Parathyroid adenoma (tissue), 2 donors: ENCODE data around the gene THRSP.
"Not testable (repeated sequence)": the region's sequence is repeated elsewhere in the genome, so short reads cannot be mapped to it uniquely, and the experiment has no call there.

Experiments used
- H2AFZ ChIP-seq: fragments of 300-600 bp; sonication (generic); one replicate; pipeline ENCODE4 v1.7.0; 2017; ENCODE audit warnings: antibody characterized with exemption, mild to moderate bottlenecking
- H3K27ac ChIP-seq: fragments of 300-600 bp; sonication (generic); one replicate; pipeline ENCODE4 v1.7.0; 2017
- H3K27me3 ChIP-seq: fragments of 300-600 bp; sonication (generic); one replicate; pipeline ENCODE4 v1.7.0; 2017; ENCODE audit warnings: low read length; ENCODE audit not compliant: control insufficient read depth, insufficient read depth
- H3K36me3 ChIP-seq: fragments of 300-600 bp; sonication (generic); one replicate; pipeline ENCODE4 v1.7.0; 2017; ENCODE audit warnings: low read length; ENCODE audit not compliant: control insufficient read depth, insufficient read depth
- H3K4me1 ChIP-seq: fragments of 300-600 bp; sonication (generic); one replicate; pipeline ENCODE4 v1.7.0; 2017; ENCODE audit warnings: control low read depth
- H3K4me2 ChIP-seq: fragments of 300-600 bp; sonication (generic); one replicate; pipeline ENCODE4 v1.7.0; 2017; ENCODE audit warnings: low read length
- H3K4me3 ChIP-seq: fragments of 300-600 bp; sonication (generic); one replicate; pipeline ENCODE4 v1.7.0; 2017; ENCODE audit warnings: low read depth, low read length
- H3K79me2 ChIP-seq: fragments of 300-600 bp; sonication (generic); one replicate; pipeline ENCODE4 v1.7.0; 2017; ENCODE audit warnings: control low read depth
- H3K9ac ChIP-seq: fragments of 300-600 bp; sonication (generic); one replicate; pipeline ENCODE4 v1.7.0; 2017; ENCODE audit warnings: mild to moderate bottlenecking
- H3K9me3 ChIP-seq: fragments of 300-600 bp; sonication (generic); one replicate; pipeline ENCODE4 v1.7.0; 2017; ENCODE audit warnings: low read length; ENCODE audit not compliant: control insufficient read depth
- CTCF ChIP-seq: fragments of 300-600 bp; sonication (generic); IDR thresholded peaks from one replicate; pipeline ENCODE4 v1.7.0; 2017; ENCODE audit warnings: antibody characterized with exemption, mild to moderate bottlenecking
- donor health status: primary hyperparathyroidism.

Gene THRSP

GRCh38 chr11:78038697-78039313 lies 24.9 kb upstream of the THRSP start:
- H3K27me3 ChIP-seq: no peaks in the 10 kb centered on the region
- no peak overlapping the region for H3K27ac ChIP-seq

GRCh38 chr11:78039391-78039918 lies 24.2 kb upstream of the THRSP start:
- H3K27ac ChIP-seq: peak overlapping the region; percentile 76
- peaks cover 10% of the 10 kb centered on the region for H3K4me1 ChIP-seq
- no peaks in the 10 kb centered on the region for H3K36me3 ChIP-seq
- TF ChIP-seq CTCF: no peak
- no peaks in the 10 kb centered on the region for H3K79me2 ChIP-seq
- H3K4me2 ChIP-seq: no peak overlapping the region
- no peaks in the 10 kb centered on the region for H3K9me3 ChIP-seq
- peak overlapping the region; percentile 84 for H2AFZ ChIP-seq
- no peaks in the 10 kb centered on the region for H3K27me3 ChIP-seq
- no peak overlapping the region for H3K4me3 ChIP-seq
- H3K9ac ChIP-seq: no peak overlapping the region

More at GRCh38 chr11:78038697-78039313, 24.9 kb upstream of the THRSP start:
- TF ChIP-seq CTCF: no peak
- H3K36me3 ChIP-seq: no peaks in the 10 kb centered on the region
- H2AFZ ChIP-seq: no peak overlapping the region
- H3K9ac ChIP-seq: no peak overlapping the region
- H3K9me3 ChIP-seq: no peaks in the 10 kb centered on the region
- no peak overlapping the region for H3K4me3 ChIP-seq
- peaks cover 10% of the 10 kb centered on the region for H3K4me1 ChIP-seq
- H3K4me2 ChIP-seq: no peak overlapping the region
- no peaks in the 10 kb centered on the region for H3K79me2 ChIP-seq

- Histone ChIP-seq H3K4me1 (peaks cover 10% of the 10 kb centered on the region), H3K79me2 (no peaks in the 10 kb centered on the region), H3K36me3 (no peaks in the 10 kb centered on the region), H3K27me3 (no peaks in the 10 kb centered on the region), H3K4me3 (no peak overlapping the region), H3K9me3 (no peaks in the 10 kb centered on the region), H3K27ac (peak overlapping the region; percentile 76), H2AFZ (peak overlapping the region; percentile 84), H3K9ac (no peak overlapping the region), H3K4me2 (no peak overlapping the region)
- no peak for TF ChIP-seq CTCF
These were observed 23.6 kb upstream of the THRSP start for GRCh38 chr11:78039919-78040671.

GRCh38 chr11:78040691-78041379 lies 22.8 kb upstream of the THRSP start:
- Histone ChIP-seq H3K4me2 (no peak overlapping the region), H3K79me2 (no peaks in the 10 kb centered on the region), H3K9me3 (no peaks in the 10 kb centered on the region), H3K9ac (no peak overlapping the region), H2AFZ (no peak overlapping the region), H3K36me3 (no peaks in the 10 kb centered on the region), H3K27ac (no peak overlapping the region), H3K4me1 (peaks cover 10% of the 10 kb centered on the region), H3K27me3 (no peaks in the 10 kb centered on the region), H3K4me3 (no peak overlapping the region)
- TF ChIP-seq CTCF: no peak

- H3K36me3 ChIP-seq, H3K27ac ChIP-seq, H3K4me1 ChIP-seq: not testable (repeated sequence)
These were observed 22.3 kb upstream of the THRSP start for GRCh38 chr11:78041380-78041719.

More at GRCh38 chr11:78041380-78041719, 22.3 kb upstream of the THRSP start:
- not testable (repeated sequence) for H2AFZ ChIP-seq, H3K79me2 ChIP-seq, H3K9ac ChIP-seq, H3K4me2 ChIP-seq, H3K4me3 ChIP-seq, H3K9me3 ChIP-seq, H3K27me3 ChIP-seq
